Fibroblast of the aortic adventitia (primary cell): Measurements from ENCODE around the gene ZBTB20. TPM values are rescaled to one million over a fixed set of nuclear protein-coding genes. Genes with fewer than 3 reads are reported as not detected.

Experiments
- DNase-seq: peaks from one replicate; pipeline ENCODE4 v3.0.0-alpha.2; 2010; ENCODE audit warnings: low read depth
- H3K4me3 ChIP-seq: 2 replicates; pipeline ENCODE4 v1.5.1; 2011; ENCODE audit warnings: low read depth, mild to moderate bottlenecking, control low read depth, low read length, moderate library complexity
- total RNA-seq: library from RNA; depleted of rRNA; stranded (reverse); fragments of >200 nt; gene quantifications from 2 replicates; pipeline ENCODE4 v1.2.3, GENCODE V29; 2012; ENCODE audit warnings: low replicate concordance
- TF ChIP-seq, protein P1 (sequence below): IDR thresholded peaks from 2 replicates; pipeline ENCODE4 v1.5.1; 2011; ENCODE audit warnings: mild to moderate bottlenecking, low read length, control low read depth, inconsistent platforms; ENCODE audit not compliant: insufficient read depth

The ZBTB20 gene
- total RNA-seq, 1 donor: 47.2 TPM

DNA sequence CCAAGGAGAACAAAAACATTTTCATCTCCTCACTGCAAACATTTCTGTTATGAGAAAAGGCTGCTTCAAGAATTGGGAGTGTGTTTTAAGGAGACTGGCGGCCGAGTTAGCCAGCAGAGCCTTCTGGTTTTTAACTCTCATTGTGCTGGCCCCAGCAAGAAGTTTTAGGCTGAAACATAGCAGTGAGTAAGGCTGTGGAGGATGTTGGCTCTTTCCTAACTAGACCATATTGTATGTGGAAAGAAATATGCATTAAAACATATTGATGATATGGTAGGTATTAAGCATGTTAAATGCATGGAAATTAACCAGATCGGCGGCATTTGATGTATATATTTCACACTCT, 762.6 kb downstream of the ZBTB20 start:
- DNase-seq: no peak
- TF ChIP-seq, protein P1, sequence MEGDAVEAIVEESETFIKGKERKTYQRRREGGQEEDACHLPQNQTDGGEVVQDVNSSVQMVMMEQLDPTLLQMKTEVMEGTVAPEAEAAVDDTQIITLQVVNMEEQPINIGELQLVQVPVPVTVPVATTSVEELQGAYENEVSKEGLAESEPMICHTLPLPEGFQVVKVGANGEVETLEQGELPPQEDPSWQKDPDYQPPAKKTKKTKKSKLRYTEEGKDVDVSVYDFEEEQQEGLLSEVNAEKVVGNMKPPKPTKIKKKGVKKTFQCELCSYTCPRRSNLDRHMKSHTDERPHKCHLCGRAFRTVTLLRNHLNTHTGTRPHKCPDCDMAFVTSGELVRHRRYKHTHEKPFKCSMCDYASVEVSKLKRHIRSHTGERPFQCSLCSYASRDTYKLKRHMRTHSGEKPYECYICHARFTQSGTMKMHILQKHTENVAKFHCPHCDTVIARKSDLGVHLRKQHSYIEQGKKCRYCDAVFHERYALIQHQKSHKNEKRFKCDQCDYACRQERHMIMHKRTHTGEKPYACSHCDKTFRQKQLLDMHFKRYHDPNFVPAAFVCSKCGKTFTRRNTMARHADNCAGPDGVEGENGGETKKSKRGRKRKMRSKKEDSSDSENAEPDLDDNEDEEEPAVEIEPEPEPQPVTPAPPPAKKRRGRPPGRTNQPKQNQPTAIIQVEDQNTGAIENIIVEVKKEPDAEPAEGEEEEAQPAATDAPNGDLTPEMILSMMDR: no peak

DNA sequence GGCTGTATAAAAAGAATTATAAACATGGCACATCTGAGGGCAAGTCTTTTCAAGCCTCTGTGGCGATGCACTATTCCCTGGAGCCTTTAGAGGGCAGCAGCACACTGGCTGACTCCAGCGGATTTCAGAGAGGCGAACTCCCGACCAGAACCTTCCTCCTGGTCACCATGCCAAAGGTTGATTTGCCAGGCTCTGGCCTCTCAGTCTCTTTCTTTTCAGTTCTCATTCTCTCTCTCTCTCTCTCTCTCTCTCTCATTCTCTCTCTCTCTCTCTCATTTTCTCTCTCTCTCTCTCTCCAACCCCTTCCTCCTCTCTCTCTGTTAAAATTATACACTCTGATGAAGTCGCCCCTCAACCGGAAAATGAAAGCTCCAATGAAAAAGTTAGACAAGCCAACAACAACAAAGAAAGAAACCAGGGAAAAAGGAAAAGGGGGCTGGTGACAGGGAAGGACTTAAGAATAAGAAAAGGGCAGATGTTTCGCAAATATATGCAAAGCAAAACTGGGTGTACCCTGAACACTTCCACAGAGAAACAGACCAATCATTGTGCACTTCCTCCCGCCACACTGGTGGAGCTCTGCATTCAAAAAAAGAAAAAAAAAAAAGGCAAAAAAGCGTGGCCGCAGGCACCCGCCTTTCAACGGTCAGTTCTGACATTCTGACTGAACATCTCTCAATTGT, 763.1 kb downstream of the ZBTB20 start:
- peak overlapping the region; percentile 48 for H3K4me3 ChIP-seq
- peak; percentile 93 for DNase-seq
- TF ChIP-seq, protein P1: peak; percentile 98

More for the DNA sequence above, 762.6 kb downstream of the ZBTB20 start:
- peak overlapping the region; percentile 48 for H3K4me3 ChIP-seq

DNA sequence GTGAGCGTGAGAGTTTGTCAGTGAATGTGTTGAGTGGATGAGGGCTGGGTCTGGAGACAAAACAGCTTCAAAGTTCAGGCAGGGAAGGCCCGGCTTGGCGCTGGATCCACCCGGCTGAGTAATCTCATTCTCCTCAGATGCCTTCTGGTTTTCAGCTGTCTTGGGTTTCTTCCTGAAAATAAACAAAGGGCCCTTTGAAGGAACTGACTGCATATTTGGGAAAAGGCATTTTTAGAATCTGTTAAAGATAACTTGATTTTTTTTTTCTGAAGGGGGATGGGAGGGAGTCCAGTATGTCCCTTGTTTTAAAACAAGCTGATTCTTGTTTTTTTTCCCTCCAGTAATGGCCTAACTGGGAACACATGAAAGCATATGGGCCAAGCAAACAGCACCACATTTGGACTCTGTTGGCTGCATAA, 766.8 kb downstream of the ZBTB20 start:
- DNase-seq: peak; percentile 91
- TF ChIP-seq, protein P1: no peak
- no peak overlapping the region for H3K4me3 ChIP-seq

DNA sequence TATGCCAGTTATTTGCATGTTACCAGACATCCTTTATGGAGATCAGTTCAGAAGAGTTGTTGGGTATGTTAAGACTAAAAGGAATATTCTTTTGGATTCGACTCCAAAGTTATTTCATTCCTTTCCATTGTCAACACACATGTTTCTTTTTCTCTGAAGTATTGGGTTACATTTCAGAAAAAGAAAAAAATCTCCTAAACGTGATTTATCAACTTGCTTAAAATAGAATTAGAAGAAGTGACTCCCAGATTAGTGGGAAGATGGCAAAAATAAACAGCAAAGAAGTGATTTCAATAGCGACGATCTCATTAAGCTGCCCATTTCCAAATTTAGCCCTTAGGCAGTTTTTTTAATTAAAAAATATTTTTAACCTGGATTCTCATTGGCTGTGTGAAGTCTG, 767.8 kb downstream of the ZBTB20 start:
- no peak overlapping the region for H3K4me3 ChIP-seq
- TF ChIP-seq, protein P1: no peak
- DNase-seq: peak; percentile 27

DNA sequence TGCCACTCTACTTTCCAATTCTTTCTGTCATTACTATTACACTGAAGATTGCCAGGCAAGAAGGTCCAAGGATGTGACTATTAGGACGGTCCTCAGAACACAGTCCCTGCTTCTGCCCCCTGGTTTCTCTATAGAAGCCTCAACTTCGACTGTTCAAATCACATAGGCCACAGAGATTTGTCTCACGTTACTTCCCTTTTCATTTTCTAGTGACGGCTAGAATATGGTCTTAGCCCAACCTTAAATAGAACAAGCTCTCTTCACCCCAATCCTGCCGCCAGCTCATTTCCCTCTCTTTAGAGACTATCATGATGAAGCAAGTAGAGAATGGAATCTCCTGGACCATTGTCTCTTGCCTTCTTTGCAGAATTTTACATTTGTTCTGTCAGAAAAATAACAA, 768.3 kb downstream of the ZBTB20 start:
- no peak for DNase-seq
- TF ChIP-seq, protein P1: no peak
- no peak overlapping the region for H3K4me3 ChIP-seq

DNA sequence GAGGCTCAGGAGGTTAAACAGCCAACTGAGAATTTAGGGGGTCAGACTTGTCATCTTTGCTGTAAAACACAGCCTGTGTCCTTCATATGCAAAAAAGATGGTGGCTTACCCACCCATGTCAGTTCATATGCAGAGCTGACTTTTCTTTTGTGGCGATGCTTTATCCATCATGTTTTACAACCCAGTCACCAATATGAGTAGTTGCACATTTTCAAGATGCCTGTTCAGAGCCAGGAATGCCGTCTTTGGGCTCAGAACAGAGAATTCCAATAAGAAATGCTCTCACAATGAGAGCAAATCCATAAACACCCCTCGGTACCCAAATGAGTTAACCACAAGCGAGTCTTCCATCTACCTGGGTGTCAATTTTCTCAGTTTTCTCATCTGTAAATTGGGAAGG, 769.7 kb downstream of the ZBTB20 start:
- no peak overlapping the region for H3K4me3 ChIP-seq
- no peak for DNase-seq
- TF ChIP-seq, protein P1: no peak
